Body of pancreas (tissue), 4 donors: ENCODE measurements around the gene GP2.

ENCODE experiments used
- CTCF ChIP-seq, 7 experiments: fragments of 450-650 bp in 4 of 7; fragments of 200-600 bp in 3 of 7; sonication (generic) in 3 of 7; IDR thresholded peaks; one replicate each; pipeline ENCODE4 v1.5.1; 2016 to 2019; ENCODE audit warnings: antibody characterized with exemption in 7 of 7
- POLR2A ChIP-seq, 3 donors: fragments of 450-650 bp; IDR thresholded peaks; one replicate each; pipeline ENCODE4 v1.6.1; 2016; ENCODE audit warnings: antibody characterized with exemption in 3 of 3, mild to moderate bottlenecking in 2 of 3

DNA sequence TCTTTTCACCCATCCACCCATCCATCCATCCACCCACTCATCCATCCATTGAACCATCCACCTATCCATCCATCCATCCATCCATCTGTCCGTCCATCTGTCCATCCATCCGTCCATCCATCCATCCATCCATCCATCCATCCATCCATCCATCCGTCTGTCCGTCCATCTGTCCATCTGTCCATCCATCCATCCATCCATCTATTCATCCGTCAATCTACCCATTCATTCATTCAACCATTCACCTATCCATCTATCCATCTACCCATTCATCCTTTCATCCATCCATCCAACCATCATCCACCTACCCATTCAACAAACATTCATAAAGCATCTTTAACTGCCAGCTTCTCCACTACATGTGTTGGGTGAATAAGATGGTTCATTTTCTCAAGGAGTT is 28.9 kb downstream of the GP2 start:
- TF ChIP-seq CTCF (IDR thresholded peaks at IDR 0.05) (no peak), POLR2A (IDR thresholded peaks at IDR 0.05) (no peak)
